ENCODE data around the gene DPP8. TPM values are rescaled to one million over a fixed set of nuclear protein-coding genes. Genes with fewer than 3 reads are reported as not detected.
A peak's percentile ranks its signal among the peaks of the same experiment; 100 is the strongest.

Gene DPP8
- 25.9 and 39.0 TPM in 2 replicates for total RNA-seq (ENCODE audit: low replicate concordance)

DNA sequence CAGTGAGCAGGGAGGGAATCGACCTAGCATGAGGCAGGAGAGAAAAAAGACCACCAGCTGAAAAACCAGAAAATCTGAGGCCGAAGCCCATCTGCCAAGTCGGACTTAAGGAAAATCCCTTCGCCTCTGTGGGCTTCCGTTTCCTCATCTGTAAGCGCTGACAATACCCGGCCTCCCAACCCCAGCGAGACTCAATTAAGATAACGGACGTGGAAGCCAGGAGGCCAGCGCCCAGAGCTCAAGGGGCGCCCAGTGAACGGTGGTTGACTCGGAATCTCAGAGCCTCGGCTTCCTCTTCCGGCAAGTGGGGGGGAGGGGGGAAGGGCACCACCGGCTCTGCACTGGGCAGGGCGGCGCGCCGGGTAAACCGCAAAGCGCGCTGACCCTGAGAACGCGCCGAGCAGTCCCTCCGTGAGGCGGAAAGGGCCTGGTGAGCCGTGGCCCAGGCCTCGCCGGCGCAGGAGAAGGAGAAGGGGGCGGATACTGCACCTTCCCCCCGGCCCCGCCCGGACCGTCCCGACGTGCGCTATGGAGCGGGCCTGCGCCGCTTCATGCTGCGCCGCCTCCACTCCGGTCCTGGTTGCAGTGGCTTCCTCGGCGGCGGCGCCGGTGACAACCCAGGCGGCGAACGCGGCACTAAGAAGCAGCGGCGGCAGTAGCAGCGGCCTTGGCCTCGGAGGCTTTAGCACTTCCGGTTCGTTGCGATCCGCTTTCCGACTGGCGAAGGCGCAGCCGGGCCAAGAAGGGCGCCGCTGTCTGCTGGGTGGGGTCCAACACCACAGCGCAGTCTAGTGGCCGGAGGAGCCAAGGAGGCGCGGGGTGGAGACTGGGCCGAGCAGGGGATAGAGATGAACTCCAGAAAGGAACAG lies at the start of gene DPP8:
Gene DPP8, minus strand, starts transcription at position 693 of the 869 bp plus-strand sequence. CDS start 5,136 bp downstream, outside the sequence.
- H2AFZ ChIP-seq (replicated peaks): peak within 1 kb of the TSS; percentile 85
- H3K4me1 ChIP-seq: peaks cover 9% of the 10 kb centered on the region
- H3K9ac ChIP-seq: peak within 1 kb of the TSS; percentile 88
- H4K20me1 ChIP-seq (ENCODE audit: low read depth): peaks cover 27% of the 10 kb centered on the region
- Mint-ChIP-seq H3K4me1 (peaks cover 15% of the 10 kb centered on the region), H3K4me3 (peak within 1 kb of the TSS; percentile 93), H3K27ac (peak within 1 kb of the TSS; percentile 86), H3K36me3 (no peaks in the 10 kb centered on the region), H3K9me3 (no peaks in the 10 kb centered on the region), H3K27me3 (ENCODE audit: insufficient read depth, low read depth) (no peaks in the 10 kb centered on the region)
- peak; percentile 97 for DNase-seq (ENCODE audit: low spot score)
- H3K36me3 ChIP-seq: peaks cover 6% of the 10 kb centered on the region
- peak within 1 kb of the TSS; percentile 97 for H3K4me2 ChIP-seq
- H3K79me2 ChIP-seq (ENCODE audit: low read depth): peaks cover 41% of the 10 kb centered on the region
- H3K27me3 ChIP-seq: no peaks in the 10 kb centered on the region
- TF ChIP-seq, protein P1, sequence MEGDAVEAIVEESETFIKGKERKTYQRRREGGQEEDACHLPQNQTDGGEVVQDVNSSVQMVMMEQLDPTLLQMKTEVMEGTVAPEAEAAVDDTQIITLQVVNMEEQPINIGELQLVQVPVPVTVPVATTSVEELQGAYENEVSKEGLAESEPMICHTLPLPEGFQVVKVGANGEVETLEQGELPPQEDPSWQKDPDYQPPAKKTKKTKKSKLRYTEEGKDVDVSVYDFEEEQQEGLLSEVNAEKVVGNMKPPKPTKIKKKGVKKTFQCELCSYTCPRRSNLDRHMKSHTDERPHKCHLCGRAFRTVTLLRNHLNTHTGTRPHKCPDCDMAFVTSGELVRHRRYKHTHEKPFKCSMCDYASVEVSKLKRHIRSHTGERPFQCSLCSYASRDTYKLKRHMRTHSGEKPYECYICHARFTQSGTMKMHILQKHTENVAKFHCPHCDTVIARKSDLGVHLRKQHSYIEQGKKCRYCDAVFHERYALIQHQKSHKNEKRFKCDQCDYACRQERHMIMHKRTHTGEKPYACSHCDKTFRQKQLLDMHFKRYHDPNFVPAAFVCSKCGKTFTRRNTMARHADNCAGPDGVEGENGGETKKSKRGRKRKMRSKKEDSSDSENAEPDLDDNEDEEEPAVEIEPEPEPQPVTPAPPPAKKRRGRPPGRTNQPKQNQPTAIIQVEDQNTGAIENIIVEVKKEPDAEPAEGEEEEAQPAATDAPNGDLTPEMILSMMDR (IDR thresholded peaks at IDR 0.05): peak; percentile 90
- TF ChIP-seq EZH2 (IDR thresholded peaks at IDR 0.05): peak; percentile 20
- TF ChIP-seq EZH2phosphoT487 (IDR thresholded peaks at IDR 0.05): no peak
- no peaks in the 10 kb centered on the region for H3K9me3 ChIP-seq (ENCODE audit: low read depth)
- peak within 1 kb of the TSS; percentile 85 for H3K27ac ChIP-seq
- H3K4me3 ChIP-seq: peak within 1 kb of the TSS; percentile 92
- H3F3A ChIP-seq (ENCODE audit: low read depth): peaks cover 35% of the 10 kb centered on the region

DNA sequence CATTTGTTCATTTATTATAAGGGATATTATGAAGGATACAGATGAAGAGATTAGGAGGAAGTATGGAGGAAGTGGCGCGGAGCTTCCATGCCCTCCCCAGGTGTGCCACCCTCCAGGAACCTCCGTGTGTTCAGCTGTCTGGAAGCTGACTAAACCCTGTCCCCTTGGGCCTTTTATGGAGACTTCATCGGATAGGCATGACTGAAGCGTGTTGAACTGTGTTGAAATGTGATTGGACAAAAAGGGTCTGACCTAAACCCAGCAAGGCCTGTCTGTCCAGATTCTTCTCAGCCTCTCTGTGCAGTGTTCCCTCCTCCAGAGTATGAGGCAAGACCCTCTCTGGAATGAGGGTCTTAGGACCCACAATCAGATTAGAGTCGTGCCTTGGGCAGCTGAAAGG lies 44.4 kb upstream of the DPP8 start:
- no peaks in the 10 kb centered on the region for H3K4me1 ChIP-seq
- peaks cover 25% of the 10 kb centered on the region for H3K79me2 ChIP-seq (ENCODE audit: low read depth)
- H3K9me3 Mint-ChIP-seq: peaks cover 10% of the 10 kb centered on the region
- no peak overlapping the region for H3K4me3 Mint-ChIP-seq
- TF ChIP-seq EZH2phosphoT487 (IDR thresholded peaks at IDR 0.05) (no peak), EZH2 (IDR thresholded peaks at IDR 0.05) (no peak)
- TF ChIP-seq, protein P1 (IDR thresholded peaks at IDR 0.05): no peak
- peaks cover 12% of the 10 kb centered on the region for H4K20me1 ChIP-seq (ENCODE audit: low read depth)
- no peak for DNase-seq (ENCODE audit: low spot score)
- no peak overlapping the region for H3K4me2 ChIP-seq
- no peaks in the 10 kb centered on the region for H3K9me3 ChIP-seq (ENCODE audit: low read depth)
- no peaks in the 10 kb centered on the region for H3F3A ChIP-seq (ENCODE audit: low read depth)
- no peaks in the 10 kb centered on the region for H3K27me3 ChIP-seq
- no peak overlapping the region for H3K27ac Mint-ChIP-seq
- peaks cover 78% of the 10 kb centered on the region for H3K36me3 Mint-ChIP-seq
- H2AFZ ChIP-seq (replicated peaks): no peak overlapping the region
- no peaks in the 10 kb centered on the region for H3K4me1 Mint-ChIP-seq
- no peak overlapping the region for H3K4me3 ChIP-seq
- H3K27ac ChIP-seq: no peak overlapping the region
- no peaks in the 10 kb centered on the region for H3K27me3 Mint-ChIP-seq (ENCODE audit: insufficient read depth, low read depth)
- H3K36me3 ChIP-seq: peaks cover 26% of the 10 kb centered on the region
- no peak overlapping the region for H3K9ac ChIP-seq

DNA sequence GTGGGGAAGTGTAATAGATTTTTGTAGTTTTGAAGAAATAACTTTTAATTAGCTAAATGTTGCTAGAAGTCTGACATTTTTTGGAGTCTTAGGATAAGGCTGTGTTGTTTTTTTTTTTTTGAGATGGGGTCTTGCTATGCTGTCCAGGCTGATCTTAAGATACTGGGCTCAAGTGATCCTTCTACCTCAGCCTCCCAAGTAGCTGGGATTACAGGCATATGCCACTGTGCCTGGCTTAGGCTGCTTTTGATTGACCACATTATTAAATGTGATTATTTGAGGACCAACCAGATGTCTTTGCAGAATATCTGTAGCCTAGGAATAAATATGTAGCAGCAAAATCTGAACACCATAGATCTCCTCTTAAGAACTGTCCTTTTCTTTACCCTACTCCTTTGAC lies 42.5 kb upstream of the DPP8 start:
- no peak overlapping the region for H3K27ac Mint-ChIP-seq
- no peak overlapping the region for H3K4me3 Mint-ChIP-seq
- Histone ChIP-seq H3K4me2 (no peak overlapping the region), H3K4me1 (no peaks in the 10 kb centered on the region), H3K9me3 (ENCODE audit: low read depth) (no peaks in the 10 kb centered on the region), H3K27me3 (no peaks in the 10 kb centered on the region), H3F3A (ENCODE audit: low read depth) (no peaks in the 10 kb centered on the region), H2AFZ (replicated peaks) (no peak overlapping the region), H3K4me3 (no peak overlapping the region), H3K27ac (no peak overlapping the region), H3K79me2 (ENCODE audit: low read depth) (peaks cover 45% of the 10 kb centered on the region), H3K9ac (no peak overlapping the region), H3K36me3 (peaks cover 21% of the 10 kb centered on the region), H4K20me1 (ENCODE audit: low read depth) (peaks cover 29% of the 10 kb centered on the region)
- H3K36me3 Mint-ChIP-seq: peaks cover 75% of the 10 kb centered on the region
- H3K27me3 Mint-ChIP-seq (ENCODE audit: insufficient read depth, low read depth): peaks cover 2% of the 10 kb centered on the region
- H3K9me3 Mint-ChIP-seq: peaks cover 3% of the 10 kb centered on the region
- TF ChIP-seq EZH2phosphoT487 (IDR thresholded peaks at IDR 0.05) (no peak), EZH2 (IDR thresholded peaks at IDR 0.05) (no peak)
- TF ChIP-seq, protein P1 (IDR thresholded peaks at IDR 0.05): no peak
- no peaks in the 10 kb centered on the region for H3K4me1 Mint-ChIP-seq
- no peak for DNase-seq (ENCODE audit: low spot score)

All from neural progenitor cell (in vitro differentiated cells).